Stimulated activated naive B cell treated with anti-CD40 and anti-IgM and Interleukin-4, amounts not matched to agents 10 μg/mL and 1 μg/mL and 100 μg/mL, for 72 hours (primary cell): ENCODE results near the gene ZFYVE19.
A peak's percentile ranks its signal among the peaks of the same experiment; 100 is the strongest.

Experiments used
- ATAC-seq, 2 donors: fragments of 150-1000 bp; cut with Tn5 transposase; replicated peaks; 2 replicates each; pipeline ENCODE4 v1.10.0; 2021; ENCODE audit warnings: moderate library complexity in 1 of 2
- DNase-seq: peaks from one replicate; pipeline ENCODE4 v3.0.0; 2021
- H3K27ac Mint-ChIP-seq: one replicate; pipeline ENCODE4 v1.8.0; 2022; ENCODE audit warnings: mild to moderate bottlenecking, mixed read lengths
- H3K27me3 Mint-ChIP-seq, 2 donors: one replicate each; pipeline ENCODE4 v1.8.0; 2022; ENCODE audit warnings: mixed read lengths in 2 of 2
- H3K36me3 Mint-ChIP-seq, 2 donors: one replicate each; pipeline ENCODE4 v1.8.0; 2022; ENCODE audit warnings: mixed read lengths in 2 of 2, mild to moderate bottlenecking in 1 of 2
- H3K4me1 Mint-ChIP-seq, 2 donors: one replicate each; pipeline ENCODE4 v1.8.0; 2022; ENCODE audit warnings: mixed read lengths in 2 of 2, mild to moderate bottlenecking in 1 of 2
- H3K4me3 Mint-ChIP-seq, 2 donors: one replicate each; pipeline ENCODE4 v1.8.0; 2022; ENCODE audit warnings: mild to moderate bottlenecking in 2 of 2, mixed read lengths in 2 of 2, moderate library complexity in 1 of 2
- H3K9me3 Mint-ChIP-seq, 2 donors: one replicate each; pipeline ENCODE4 v1.8.0; 2022; ENCODE audit warnings: mixed read lengths in 2 of 2, mild to moderate bottlenecking in 1 of 2

Gene ZFYVE19

GRCh38 chr15:40807028-40807887 lies at the start of gene ZFYVE19, which contains the start of gene DNAJC17:
TSS of gene ZFYVE19 (plus strand) at chr15:40807089. CDS start at chr15:40807590, 501 bp downstream.
TSS of gene DNAJC17 (minus strand) at chr15:40807473. CDS start at chr15:40807446, 27 bp downstream.
- peak; percentile 96 to 97 for ATAC-seq
- peak; percentile 96 for DNase-seq
- H3K36me3 Mint-ChIP-seq = peaks cover 14 to 22% of the 10 kb centered on the region in 2 donors
- H3K4me3 Mint-ChIP-seq = peak within 1 kb of the TSS; percentile 89 to 91
- no peaks in the 10 kb centered on the region for H3K9me3 Mint-ChIP-seq
- H3K27ac Mint-ChIP-seq = peak within 1 kb of the TSS; percentile 98
- no peaks in the 10 kb centered on the region for H3K27me3 Mint-ChIP-seq
- peaks cover 13 to 21% of the 10 kb centered on the region in 2 donors for H3K4me1 Mint-ChIP-seq

GRCh38 chr15:40759961-40760360 lies 46.9 kb upstream of the ZFYVE19 start:
- Mint-ChIP-seq H3K27ac (no peak overlapping the region), H3K9me3 (no peaks in the 10 kb centered on the region)

GRCh38 chr15:40762919-40763800 lies 43.7 kb upstream of the ZFYVE19 start:
- no peaks in the 10 kb centered on the region for H3K9me3 Mint-ChIP-seq

More at GRCh38 chr15:40759961-40760360, 46.9 kb upstream of the ZFYVE19 start:
- Mint-ChIP-seq H3K4me1 (peaks cover 15 to 37% of the 10 kb centered on the region in 2 donors), H3K36me3 (no peaks in the 10 kb centered on the region), H3K27me3 (no peaks in the 10 kb centered on the region), H3K4me3 (no peak overlapping the region)
- no peak for ATAC-seq
- DNase-seq = no peak

GRCh38 chr15:40763801-40764628 lies 42.9 kb upstream of the ZFYVE19 start, which contains the start of gene GCHFR:
TSS of gene GCHFR (plus strand) at chr15:40764068. CDS start at chr15:40764181, 113 bp downstream.
- ATAC-seq (peak; percentile 70 to 74), DNase-seq (peak; percentile 54)
- peaks cover 6 to 9% of the 10 kb centered on the region in 2 donors for H3K36me3 Mint-ChIP-seq
- H3K27me3 Mint-ChIP-seq = no peaks in the 10 kb centered on the region
- peaks cover 29 to 49% of the 10 kb centered on the region in 2 donors for H3K4me1 Mint-ChIP-seq
- H3K9me3 Mint-ChIP-seq = no peaks in the 10 kb centered on the region
- H3K27ac Mint-ChIP-seq = peak within 1 kb of the TSS; percentile 84
- peak within 1 kb of the TSS; percentile 82 to 87 for H3K4me3 Mint-ChIP-seq

More at GRCh38 chr15:40762919-40763800, 43.7 kb upstream of the ZFYVE19 start:
- H3K4me1 Mint-ChIP-seq = peaks cover 20 to 41% of the 10 kb centered on the region in 2 donors
- H3K4me3 Mint-ChIP-seq = peak overlapping the region; percentile 82 to 87
- peaks cover 3 to 9% of the 10 kb centered on the region in 2 donors for H3K36me3 Mint-ChIP-seq
- no peaks in the 10 kb centered on the region for H3K27me3 Mint-ChIP-seq
- DNase-seq (no peak), ATAC-seq (peak; percentile 27 to 36)
- peak overlapping the region; percentile 84 for H3K27ac Mint-ChIP-seq

- Mint-ChIP-seq H3K4me3 (peak overlapping the region; percentile 82 to 87), H3K4me1 (peaks cover 34 to 56% of the 10 kb centered on the region in 2 donors), H3K9me3 (no peaks in the 10 kb centered on the region), H3K27me3 (no peaks in the 10 kb centered on the region), H3K36me3 (peaks cover 8 to 9% of the 10 kb centered on the region in 2 donors), H3K27ac (peak overlapping the region; percentile 75)
- DNase-seq (no peak), ATAC-seq (no peak)
Observed at GRCh38 chr15:40764629-40765103, 42.2 kb upstream of the ZFYVE19 start.

GRCh38 chr15:40766194-40766815 lies 40.6 kb upstream of the ZFYVE19 start:
- H3K27me3 Mint-ChIP-seq = no peaks in the 10 kb centered on the region
- peaks cover 50 to 72% of the 10 kb centered on the region in 2 donors for H3K4me1 Mint-ChIP-seq
- no peak for ATAC-seq
- H3K36me3 Mint-ChIP-seq = peaks cover 13 to 14% of the 10 kb centered on the region in 2 donors
- DNase-seq = no peak
- H3K4me3 Mint-ChIP-seq = no peak overlapping the region
- no peak overlapping the region for H3K27ac Mint-ChIP-seq
- H3K9me3 Mint-ChIP-seq = no peaks in the 10 kb centered on the region

- no peak for DNase-seq
- Mint-ChIP-seq H3K4me1 (peaks cover 53 to 81% of the 10 kb centered on the region in 2 donors), H3K9me3 (no peaks in the 10 kb centered on the region), H3K36me3 (peaks cover 19% of the 10 kb centered on the region in 2 donors), H3K4me3 (no peak overlapping the region), H3K27me3 (no peaks in the 10 kb centered on the region), H3K27ac (no peak overlapping the region)
- ATAC-seq = no peak
Observed at GRCh38 chr15:40766906-40767837, 39.7 kb upstream of the ZFYVE19 start.

- DNase-seq (no peak), ATAC-seq (no peak)
- H3K36me3 Mint-ChIP-seq = peaks cover 23% of the 10 kb centered on the region in 2 donors
- H3K27ac Mint-ChIP-seq = peak overlapping the region; percentile 96
- no peaks in the 10 kb centered on the region for H3K27me3 Mint-ChIP-seq
- no peak overlapping the region for H3K4me3 Mint-ChIP-seq
- no peaks in the 10 kb centered on the region for H3K9me3 Mint-ChIP-seq
- H3K4me1 Mint-ChIP-seq = peaks cover 57 to 85% of the 10 kb centered on the region in 2 donors
Observed at GRCh38 chr15:40767838-40768500, 38.9 kb upstream of the ZFYVE19 start.

GRCh38 chr15:40768521-40769273 lies 38.2 kb upstream of the ZFYVE19 start:
- DNase-seq (peak; percentile 30), ATAC-seq (peak; percentile 28 to 33)
- Mint-ChIP-seq H3K27ac (peak overlapping the region; percentile 96), H3K36me3 (peaks cover 27 to 30% of the 10 kb centered on the region in 2 donors), H3K4me1 (peaks cover 55 to 81% of the 10 kb centered on the region in 2 donors), H3K9me3 (no peaks in the 10 kb centered on the region), H3K27me3 (no peaks in the 10 kb centered on the region), H3K4me3 (peak overlapping the region; percentile 79 to 80)

GRCh38 chr15:40769274-40770146 lies 37.4 kb upstream of the ZFYVE19 start, which contains the start of gene C15orf62:
TSS of gene C15orf62 (plus strand) at chr15:40769980. CDS start at chr15:40770496, 516 bp downstream.
- Mint-ChIP-seq H3K27ac (peak within 1 kb of the TSS; percentile 96), H3K4me1 (peaks cover 51 to 73% of the 10 kb centered on the region in 2 donors), H3K36me3 (peaks cover 31 to 37% of the 10 kb centered on the region in 2 donors), H3K9me3 (no peaks in the 10 kb centered on the region), H3K27me3 (no peaks in the 10 kb centered on the region), H3K4me3 (peak within 1 kb of the TSS; percentile 79 to 80)
- ATAC-seq (peak; percentile 81 to 85), DNase-seq (peak; percentile 90)
